ENCODE measurements around the gene FAM171A1. TPM values are rescaled to one million over a fixed set of nuclear protein-coding genes. Genes with fewer than 3 reads are reported as not detected.

FAM171A1 gene
- total RNA-seq, 1 donor from 2014 or later = not detected

DNA sequence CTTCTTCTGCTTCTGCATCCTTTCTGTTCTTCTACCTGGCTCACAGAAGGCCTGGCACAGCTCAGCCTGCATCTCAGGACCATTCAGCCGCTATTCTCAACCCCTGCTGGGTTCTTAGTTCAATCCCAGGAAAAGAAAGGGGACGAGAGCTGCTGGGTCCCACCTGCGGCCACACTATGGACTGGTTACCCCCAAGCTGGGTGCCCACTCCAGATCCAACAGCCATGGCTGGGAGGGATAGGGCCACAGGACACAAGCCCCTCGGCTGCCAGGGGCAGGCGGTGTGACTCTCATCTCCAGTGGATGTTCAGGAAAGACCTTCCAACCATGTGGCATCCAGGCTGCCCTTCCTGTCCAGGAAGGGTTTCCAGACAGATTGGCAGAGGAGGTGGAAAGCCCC is 105.0 kb downstream of the FAM171A1 start:
- TF ChIP-seq, protein P1, sequence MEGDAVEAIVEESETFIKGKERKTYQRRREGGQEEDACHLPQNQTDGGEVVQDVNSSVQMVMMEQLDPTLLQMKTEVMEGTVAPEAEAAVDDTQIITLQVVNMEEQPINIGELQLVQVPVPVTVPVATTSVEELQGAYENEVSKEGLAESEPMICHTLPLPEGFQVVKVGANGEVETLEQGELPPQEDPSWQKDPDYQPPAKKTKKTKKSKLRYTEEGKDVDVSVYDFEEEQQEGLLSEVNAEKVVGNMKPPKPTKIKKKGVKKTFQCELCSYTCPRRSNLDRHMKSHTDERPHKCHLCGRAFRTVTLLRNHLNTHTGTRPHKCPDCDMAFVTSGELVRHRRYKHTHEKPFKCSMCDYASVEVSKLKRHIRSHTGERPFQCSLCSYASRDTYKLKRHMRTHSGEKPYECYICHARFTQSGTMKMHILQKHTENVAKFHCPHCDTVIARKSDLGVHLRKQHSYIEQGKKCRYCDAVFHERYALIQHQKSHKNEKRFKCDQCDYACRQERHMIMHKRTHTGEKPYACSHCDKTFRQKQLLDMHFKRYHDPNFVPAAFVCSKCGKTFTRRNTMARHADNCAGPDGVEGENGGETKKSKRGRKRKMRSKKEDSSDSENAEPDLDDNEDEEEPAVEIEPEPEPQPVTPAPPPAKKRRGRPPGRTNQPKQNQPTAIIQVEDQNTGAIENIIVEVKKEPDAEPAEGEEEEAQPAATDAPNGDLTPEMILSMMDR (IDR thresholded peaks at IDR 0.05) = no peak
- DNase-seq (no peak), ATAC-seq (ENCODE audit: low read depth) (no peak)
- intact Hi-C loops (cut with micrococcal nuclease) = no loop called here
- Mint-ChIP-seq H3K36me3 (ENCODE audit: low read depth) (no peaks in the 10 kb centered on the region), H3K27ac (no peak overlapping the region), H3K4me3 (no peak overlapping the region), H3K9me3 (peaks cover 4% of the 10 kb centered on the region), H3K4me1 (no peaks in the 10 kb centered on the region), H3K27me3 (peaks cover 4% of the 10 kb centered on the region)
- POLR2A ChIA-PET = no interaction called here
- CTCF ChIA-PET = no interaction called here

DNA sequence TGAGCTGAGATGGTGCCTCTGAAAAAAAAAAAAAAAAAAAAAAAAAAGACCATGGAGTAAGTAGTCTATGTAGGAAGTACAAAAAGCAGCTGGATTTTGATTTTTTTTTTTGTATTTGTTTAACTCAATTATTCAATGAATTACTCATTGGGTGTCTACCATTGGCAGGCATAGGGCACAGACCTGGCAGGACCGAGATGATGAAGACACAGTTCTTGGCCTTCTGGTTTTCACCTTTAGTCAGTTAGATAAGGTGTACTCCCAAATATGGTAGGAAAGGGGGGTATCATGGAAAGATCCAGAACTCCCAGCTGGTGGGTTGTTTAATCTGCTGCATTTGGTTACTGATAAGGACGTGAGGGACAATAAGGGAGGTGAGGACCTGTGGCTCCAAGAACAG is 105.5 kb downstream of the FAM171A1 start:
- H3K4me3 Mint-ChIP-seq = no peak overlapping the region
- no peak overlapping the region for H3K27ac Mint-ChIP-seq
- no peaks in the 10 kb centered on the region for H3K36me3 Mint-ChIP-seq (ENCODE audit: low read depth)
- CTCF ChIA-PET = no interaction called here
- H3K9me3 Mint-ChIP-seq = peaks cover 4% of the 10 kb centered on the region
- H3K4me1 Mint-ChIP-seq = no peaks in the 10 kb centered on the region
- POLR2A ChIA-PET = no interaction called here
- intact Hi-C loops (cut with micrococcal nuclease) = no loop called here
- H3K27me3 Mint-ChIP-seq = peaks cover 4% of the 10 kb centered on the region
- no peak for DNase-seq
- no peak for ATAC-seq (ENCODE audit: low read depth)
- TF ChIP-seq, protein P1 (IDR thresholded peaks at IDR 0.05) = no peak

DNA sequence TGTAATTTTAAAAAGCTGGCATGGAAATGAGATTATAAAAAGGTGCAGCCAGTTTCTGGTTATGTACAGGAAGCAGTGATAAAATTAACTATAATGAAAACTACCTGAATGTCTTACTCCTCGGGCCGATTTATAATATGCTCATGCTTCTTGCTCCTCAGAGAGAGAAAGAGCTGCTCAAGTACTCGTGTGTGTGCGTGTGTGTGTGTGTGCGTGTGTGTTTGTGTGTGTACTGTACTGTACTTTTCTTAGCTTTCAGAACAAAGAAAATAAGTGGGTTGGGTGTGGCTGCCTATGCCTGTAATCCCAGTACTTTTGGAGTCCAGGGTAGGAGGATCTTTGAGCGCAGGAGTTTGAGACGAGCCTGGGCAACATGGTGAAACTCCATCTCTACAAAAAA is 106.0 kb downstream of the FAM171A1 start:
- intact Hi-C loops (cut with micrococcal nuclease) = no loop called here
- CTCF ChIA-PET = no interaction called here
- Mint-ChIP-seq H3K36me3 (ENCODE audit: low read depth) (no peaks in the 10 kb centered on the region), H3K9me3 (peaks cover 4% of the 10 kb centered on the region), H3K4me1 (no peaks in the 10 kb centered on the region), H3K27me3 (peaks cover 4% of the 10 kb centered on the region), H3K4me3 (no peak overlapping the region), H3K27ac (no peak overlapping the region)
- TF ChIP-seq, protein P1 (IDR thresholded peaks at IDR 0.05) = no peak
- ATAC-seq (ENCODE audit: low read depth) = no peak
- POLR2A ChIA-PET = no interaction called here
- DNase-seq = no peak

DNA sequence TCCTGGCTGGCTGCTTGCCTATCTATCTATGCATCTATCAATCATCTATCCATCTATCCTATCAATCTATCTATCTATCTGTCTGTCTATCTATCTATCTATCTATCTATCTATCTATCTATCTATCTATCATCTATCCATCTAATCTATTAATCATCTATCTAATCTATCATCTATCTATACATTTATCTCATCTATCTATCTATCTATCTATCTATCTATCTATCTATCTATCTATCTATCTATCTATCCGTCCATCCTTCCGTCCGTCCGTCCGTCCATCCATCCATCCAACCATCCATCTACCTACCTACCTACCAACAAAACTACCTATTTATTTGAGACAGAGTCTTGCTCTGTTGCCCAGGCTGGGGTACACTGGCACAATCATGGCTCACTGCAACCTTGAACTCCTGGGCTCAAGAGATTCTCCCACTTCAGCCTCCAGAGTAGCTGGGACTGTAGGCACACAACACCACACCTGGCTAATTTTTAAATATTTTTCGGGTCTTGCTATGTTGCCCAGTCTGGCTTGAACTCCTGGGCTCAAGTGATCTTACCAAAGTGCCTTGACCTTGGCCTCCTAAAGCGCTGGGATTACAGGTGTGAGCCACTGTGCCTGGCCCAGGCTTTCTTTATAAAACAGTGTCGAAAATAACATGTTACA is 107.3 kb downstream of the FAM171A1 start:
- intact Hi-C loops (cut with micrococcal nuclease) = no loop called here
- ChIA-PET POLR2A (no interaction called here), CTCF (no interaction called here)
- no peaks in the 10 kb centered on the region for H3K9me3 Mint-ChIP-seq
- H3K4me1 Mint-ChIP-seq = no peaks in the 10 kb centered on the region
- no peak overlapping the region for H3K27ac Mint-ChIP-seq
- TF ChIP-seq, protein P1 (IDR thresholded peaks at IDR 0.05) = no peak
- H3K27me3 Mint-ChIP-seq = no peaks in the 10 kb centered on the region
- DNase-seq = no peak
- no peak overlapping the region for H3K4me3 Mint-ChIP-seq
- H3K36me3 Mint-ChIP-seq (ENCODE audit: low read depth) = no peaks in the 10 kb centered on the region
- no peak for ATAC-seq (ENCODE audit: low read depth)

DNA sequence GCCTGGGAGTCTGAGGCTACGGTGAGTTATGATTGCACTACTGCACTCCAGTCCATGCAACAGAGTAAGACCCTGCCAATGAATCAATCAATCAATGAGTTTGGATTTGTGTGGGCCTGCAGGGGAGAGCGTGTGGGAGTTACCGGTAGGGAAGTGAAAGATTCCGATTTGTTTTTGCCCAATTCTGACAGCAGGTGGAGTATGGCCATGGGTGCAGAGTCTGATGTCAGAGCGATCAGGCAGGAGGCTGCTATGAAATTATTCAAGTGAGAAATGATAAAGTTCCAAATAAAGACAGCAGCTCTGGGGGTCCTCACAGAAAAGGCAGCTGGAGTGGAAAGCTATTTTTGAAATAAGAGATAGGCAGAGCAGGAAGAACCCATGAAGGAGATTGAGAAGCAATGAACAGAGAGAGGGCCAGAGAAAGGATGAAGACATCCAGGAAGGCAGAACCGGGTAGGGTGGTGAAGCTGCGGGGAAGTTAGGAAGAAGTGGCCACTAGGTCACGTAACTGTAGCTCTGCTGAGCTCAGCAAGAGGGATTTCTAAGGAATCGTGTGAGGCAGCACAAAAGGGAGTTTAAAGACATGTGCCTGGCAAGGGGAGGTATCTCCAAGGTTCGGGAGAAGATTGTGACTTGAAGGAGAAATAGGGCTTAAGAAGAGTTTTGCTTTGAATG is 108.9 kb downstream of the FAM171A1 start:
- Mint-ChIP-seq H3K9me3 (no peaks in the 10 kb centered on the region), H3K4me1 (no peaks in the 10 kb centered on the region), H3K27me3 (no peaks in the 10 kb centered on the region), H3K27ac (no peak overlapping the region), H3K36me3 (ENCODE audit: low read depth) (no peaks in the 10 kb centered on the region), H3K4me3 (no peak overlapping the region)
- ChIA-PET POLR2A (no interaction called here), CTCF (no interaction called here)
- ATAC-seq (ENCODE audit: low read depth) (no peak), DNase-seq (no peak)
- TF ChIP-seq, protein P1 (IDR thresholded peaks at IDR 0.05) = no peak
- intact Hi-C loops (cut with micrococcal nuclease) = no loop called here

Data from activated B cell treated with CpG ODN at 0.5 μM for 24 hours (primary cell).